Neural progenitor cell (in vitro differentiated cells): ENCODE data around the gene DNASE1L2.

Experiments used
- CTCF ChIP-seq: fragments of 200-600 bp; sonication (generic); IDR thresholded peaks from 2 replicates; pipeline ENCODE4 v1.5.1; 2017; ENCODE audit warnings: antibody characterized with exemption, mild to moderate bottlenecking
- EZH2 ChIP-seq: fragments of 200-600 bp; sonication (generic); IDR thresholded peaks from 2 replicates; pipeline ENCODE4 v1.6.1; 2017; ENCODE audit warnings: antibody characterized with exemption, mild to moderate bottlenecking, moderate library complexity
- EZH2phosphoT487 ChIP-seq: fragments of 200-600 bp; sonication (generic); IDR thresholded peaks from 2 replicates; pipeline ENCODE4 v1.6.1; 2017; ENCODE audit warnings: antibody characterized with exemption

GRCh38 chr16:2214719-2214968 is 21.6 kb upstream of the DNASE1L2 start, which contains the start of gene PGP:
- TF ChIP-seq CTCF (no peak), EZH2phosphoT487 (no peak), EZH2 (no peak)
